ENCODE data around the gene DIRAS2. TPM values are rescaled to one million over a fixed set of nuclear protein-coding genes. Genes with fewer than 3 reads are reported as not detected.
A peak's percentile ranks its signal among the peaks of the same experiment; 100 is the strongest.

The DIRAS2 gene
- total and polyA plus RNA-seq, 2 experiments from 2014 or later: 0.41 to 1.6 TPM

GRCh38 chr9:90647843-90648242 is 5.2 kb upstream of the DIRAS2 start:
- Histone ChIP-seq H3K9me3 (ENCODE audit: low read depth) (peaks cover 5% of the 10 kb centered on the region), H3K4me1 (ENCODE audit: insufficient read depth) (peaks cover 3% of the 10 kb centered on the region), H3K79me2 (no peaks in the 10 kb centered on the region), H4K20me1 (ENCODE audit: insufficient read depth, poor library complexity, severe bottlenecking) (no peaks in the 10 kb centered on the region), H3K4me2 (no peak overlapping the region), H3K36me3 (replicated peaks; ENCODE audit: insufficient read depth, low read depth) (no peaks in the 10 kb centered on the region), H2AFZ (no peak overlapping the region), H3K4me3 (no peak overlapping the region), H3K9me2 (replicated peaks; ENCODE audit: insufficient read depth) (no peaks in the 10 kb centered on the region), H3K27me3 (no peaks in the 10 kb centered on the region), H3K27ac (no peak overlapping the region)
- WGBS (ENCODE audit: low lambda C conversion rate, missing lambda C conversion rate): 90% methylated on average over 2 of the region's 2 CpGs
- no peak for DNase-seq (ENCODE audit: low spot score)
- TF ChIP-seq, protein P1, sequence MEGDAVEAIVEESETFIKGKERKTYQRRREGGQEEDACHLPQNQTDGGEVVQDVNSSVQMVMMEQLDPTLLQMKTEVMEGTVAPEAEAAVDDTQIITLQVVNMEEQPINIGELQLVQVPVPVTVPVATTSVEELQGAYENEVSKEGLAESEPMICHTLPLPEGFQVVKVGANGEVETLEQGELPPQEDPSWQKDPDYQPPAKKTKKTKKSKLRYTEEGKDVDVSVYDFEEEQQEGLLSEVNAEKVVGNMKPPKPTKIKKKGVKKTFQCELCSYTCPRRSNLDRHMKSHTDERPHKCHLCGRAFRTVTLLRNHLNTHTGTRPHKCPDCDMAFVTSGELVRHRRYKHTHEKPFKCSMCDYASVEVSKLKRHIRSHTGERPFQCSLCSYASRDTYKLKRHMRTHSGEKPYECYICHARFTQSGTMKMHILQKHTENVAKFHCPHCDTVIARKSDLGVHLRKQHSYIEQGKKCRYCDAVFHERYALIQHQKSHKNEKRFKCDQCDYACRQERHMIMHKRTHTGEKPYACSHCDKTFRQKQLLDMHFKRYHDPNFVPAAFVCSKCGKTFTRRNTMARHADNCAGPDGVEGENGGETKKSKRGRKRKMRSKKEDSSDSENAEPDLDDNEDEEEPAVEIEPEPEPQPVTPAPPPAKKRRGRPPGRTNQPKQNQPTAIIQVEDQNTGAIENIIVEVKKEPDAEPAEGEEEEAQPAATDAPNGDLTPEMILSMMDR (IDR thresholded peaks at IDR 0.05; ENCODE audit: poor library complexity): no peak
- no peak for TF ChIP-seq EZH2phosphoT487 (IDR thresholded peaks at IDR 0.05; ENCODE audit: low read depth, severe bottlenecking, unreplicated experiment)

DNA sequence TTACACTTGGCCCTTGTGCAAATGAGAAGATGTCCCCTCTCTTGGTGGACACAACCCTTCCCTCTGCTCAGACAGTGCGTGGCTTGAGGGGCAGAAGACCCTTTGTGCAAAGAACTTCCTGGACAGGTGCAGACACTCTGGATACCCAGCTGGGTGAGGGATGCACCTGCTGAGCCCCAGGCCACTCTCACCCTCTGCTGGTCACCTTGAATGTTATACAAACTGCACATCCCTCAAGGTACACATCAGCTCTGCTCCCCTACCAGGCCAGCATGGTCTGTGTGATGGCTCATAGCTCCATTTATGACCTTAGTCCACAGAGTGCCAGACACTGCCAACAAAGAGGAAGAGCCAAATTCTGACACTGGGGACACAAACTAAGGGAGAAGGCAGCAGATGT is 3.1 kb upstream of the DIRAS2 start:
- Histone ChIP-seq H3K27ac (no peak overlapping the region), H3K4me3 (no peak overlapping the region), H3K79me2 (no peaks in the 10 kb centered on the region), H4K20me1 (ENCODE audit: insufficient read depth, poor library complexity, severe bottlenecking) (no peaks in the 10 kb centered on the region), H3K4me2 (no peak overlapping the region), H3K36me3 (replicated peaks; ENCODE audit: insufficient read depth, low read depth) (no peaks in the 10 kb centered on the region), H3K9me2 (replicated peaks; ENCODE audit: insufficient read depth) (no peaks in the 10 kb centered on the region), H3K4me1 (ENCODE audit: insufficient read depth) (peaks cover 3% of the 10 kb centered on the region), H2AFZ (no peak overlapping the region), H3K9me3 (ENCODE audit: low read depth) (peaks cover 3% of the 10 kb centered on the region), H3K27me3 (peaks cover 8% of the 10 kb centered on the region)
- DNase-seq (ENCODE audit: low spot score): peak; percentile 16
- TF ChIP-seq, protein P1 (IDR thresholded peaks at IDR 0.05; ENCODE audit: poor library complexity): no peak
- TF ChIP-seq EZH2 (IDR thresholded peaks at IDR 0.05; ENCODE audit: borderline replicate concordance): no peak
- WGBS (ENCODE audit: low lambda C conversion rate, missing lambda C conversion rate): 100% methylated on average over 1 of the region's 1 CpG

DNA sequence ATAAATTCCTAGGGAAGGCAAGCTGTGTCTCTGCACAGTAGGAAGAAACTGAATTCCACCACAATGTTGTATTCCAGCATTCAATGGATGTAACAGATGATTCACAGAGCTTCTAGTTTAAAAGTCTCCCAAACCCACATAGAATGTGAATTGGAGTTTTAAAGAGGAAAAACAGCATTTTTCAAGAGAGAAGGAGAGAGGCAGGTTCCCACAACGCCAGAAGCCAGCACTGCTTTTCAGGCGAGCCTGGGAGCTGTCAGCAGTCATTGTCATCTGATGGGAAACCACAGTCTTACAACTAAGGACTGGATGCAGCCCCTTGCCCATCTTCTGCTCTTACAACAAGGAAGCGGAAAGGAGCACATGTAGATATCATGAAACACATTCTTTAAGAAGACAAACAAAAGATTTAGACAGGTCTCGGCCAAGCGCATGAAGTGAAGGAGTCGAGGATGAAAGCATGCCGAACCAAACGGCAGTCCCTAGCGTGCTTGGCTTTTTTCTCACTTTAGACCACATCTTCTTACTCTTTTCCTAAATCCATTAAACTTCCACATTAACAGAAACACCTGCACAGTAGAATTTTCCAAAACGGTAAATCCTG is 638 bp downstream of the DIRAS2 start:
- peak overlapping the region; percentile 10 for H3K27ac ChIP-seq
- peak; percentile 13 for DNase-seq (ENCODE audit: low spot score)
- H3K4me3 ChIP-seq: peak overlapping the region; percentile 51
- H3K79me2 ChIP-seq: no peaks in the 10 kb centered on the region
- 15% methylated on average over 10 of the region's 10 CpGs for WGBS (ENCODE audit: low lambda C conversion rate, missing lambda C conversion rate)
- peak overlapping the region; percentile 92 for H2AFZ ChIP-seq
- no peaks in the 10 kb centered on the region for H3K9me3 ChIP-seq (ENCODE audit: low read depth)
- H3K36me3 ChIP-seq (replicated peaks; ENCODE audit: insufficient read depth, low read depth): no peaks in the 10 kb centered on the region
- no peaks in the 10 kb centered on the region for H3K9me2 ChIP-seq (replicated peaks; ENCODE audit: insufficient read depth)
- peak overlapping the region; percentile 88 for H3K4me2 ChIP-seq
- H4K20me1 ChIP-seq (ENCODE audit: insufficient read depth, poor library complexity, severe bottlenecking): no peaks in the 10 kb centered on the region
- H3K27me3 ChIP-seq: peaks cover 13% of the 10 kb centered on the region
- TF ChIP-seq EZH2 (IDR thresholded peaks at IDR 0.05; ENCODE audit: borderline replicate concordance) (no peak), EZH2phosphoT487 (IDR thresholded peaks at IDR 0.05; ENCODE audit: low read depth, severe bottlenecking, unreplicated experiment) (no peak)
- TF ChIP-seq, protein P1 (IDR thresholded peaks at IDR 0.05; ENCODE audit: poor library complexity): no peak
- H3K4me1 ChIP-seq (ENCODE audit: insufficient read depth): peaks cover 3% of the 10 kb centered on the region
